Ishikawa (cell line): ENCODE results near the gene NUDCD3.

Experiments used
- CREB1 ChIP-seq: IDR thresholded peaks from 2 replicates; pipeline ENCODE4 v1.6.1; 2012; ENCODE audit warnings: low read depth
- EGR1 ChIP-seq: IDR thresholded peaks from 2 replicates; pipeline ENCODE4 v1.6.1; 2012
- EP300 ChIP-seq: IDR thresholded peaks from 2 replicates; pipeline ENCODE4 v1.6.1; 2012; ENCODE audit warnings: borderline replicate concordance
- FOXM1 ChIP-seq: IDR thresholded peaks from 2 replicates; pipeline ENCODE4 v1.6.1; 2012; ENCODE audit warnings: low read depth, borderline replicate concordance
- MAX ChIP-seq: IDR thresholded peaks from 2 replicates; pipeline ENCODE4 v1.6.1; 2012
- NFIC ChIP-seq: IDR thresholded peaks from 2 replicates; pipeline ENCODE4 v1.6.1; 2012
- RAD21 ChIP-seq: IDR thresholded peaks from 2 replicates; pipeline ENCODE4 v1.6.1; 2012; ENCODE audit warnings: low read depth
- REST ChIP-seq: IDR thresholded peaks from 2 replicates; pipeline ENCODE4 v1.6.1; 2012; ENCODE audit warnings: low read depth, mild to moderate bottlenecking
- TAF1 ChIP-seq: IDR thresholded peaks from 2 replicates; pipeline ENCODE4 v1.6.1; 2012; ENCODE audit warnings: low read depth, mild to moderate bottlenecking
- TCF12 ChIP-seq: IDR thresholded peaks from 2 replicates; pipeline ENCODE4 v1.6.1; 2012; ENCODE audit warnings: low read depth

- TF ChIP-seq TCF12 = no peak
- no peak for TF ChIP-seq FOXM1
- no peak for TF ChIP-seq EGR1
- TF ChIP-seq MAX = no peak
- no peak for TF ChIP-seq EP300
- TF ChIP-seq TAF1 = no peak
- TF ChIP-seq CREB1 = no peak
- no peak for TF ChIP-seq RAD21
- TF ChIP-seq NFIC = no peak
- TF ChIP-seq REST = no peak
Observed at GRCh38 chr7:44381494-44382220, 108.8 kb downstream of the NUDCD3 start.
